Thymus (tissue), 11 donors: Measurements from ENCODE around the gene NXN. TPM values are rescaled to one million over a fixed set of nuclear protein-coding genes. Genes with fewer than 3 reads are reported as not detected.

Experiments used
- DNase-seq, 9 donors: peaks; one replicate each; pipeline ENCODE4 v3.0.0-alpha.2; 2013; ENCODE audit warnings: low spot score in 9 of 9, low read depth in 6 of 9, missing footprints in 1 of 9
- H3K27ac ChIP-seq, 2 donors: one replicate each; pipeline ENCODE4 v1.5.1; 2013; ENCODE audit warnings: control low read depth in 1 of 2, low read depth in 1 of 2, low read length in 1 of 2, mild to moderate bottlenecking in 1 of 2, moderate library complexity in 1 of 2
- H3K27me3 ChIP-seq, 2 donors: one replicate each; pipeline ENCODE4 v1.5.1; 2013; ENCODE audit warnings: low read length in 1 of 2; ENCODE audit not compliant: control insufficient read depth in 2 of 2, insufficient read depth in 1 of 2
- H3K36me3 ChIP-seq, 2 donors: one replicate each; pipeline ENCODE4 v1.5.1; 2013; ENCODE audit warnings: low read length in 1 of 2, mild to moderate bottlenecking in 1 of 2, moderate library complexity in 1 of 2; ENCODE audit not compliant: control insufficient read depth in 2 of 2, insufficient read depth in 2 of 2
- H3K4me1 ChIP-seq, 2 donors: one replicate each; pipeline ENCODE4 v1.5.1; 2013; ENCODE audit warnings: low read length in 2 of 2; ENCODE audit not compliant: control insufficient read depth in 2 of 2, insufficient read depth in 2 of 2
- H3K4me3 ChIP-seq, 2 donors: one replicate each; pipeline ENCODE4 v1.5.1; 2013; ENCODE audit warnings: low read length in 2 of 2, control low read depth in 1 of 2, mild to moderate bottlenecking in 1 of 2
- H3K9me3 ChIP-seq, 2 donors: one replicate each; pipeline ENCODE4 v1.5.1; 2013; ENCODE audit warnings: low read length in 1 of 2, mild to moderate bottlenecking in 1 of 2; ENCODE audit not compliant: control insufficient read depth in 2 of 2, insufficient read depth in 1 of 2
- WGBS: extraction: QIAGEN DNeasy Blood & Tissue Kit; methylation state at CpG from one replicate; pipeline ENCODE4 v1.1.7; 2013; 5-methylcytosine and 5-hydroxymethylcytosine counted together
- polyA plus RNA-seq: library from polyadenylated mRNA; stranded (reverse); fragments of 200-250 nt; gene quantifications from one replicate; pipeline ENCODE4 v1.2.3, GENCODE V29; 2013
- total RNA-seq: library from RNA; stranded (reverse); fragments of 120-200 nt; gene quantifications from one replicate; pipeline ENCODE4 v1.2.4, GENCODE V29; 2013
- donor health status: healthy.

Gene NXN
- total and polyA plus RNA-seq, 2 donors: 16.8 to 25.7 TPM

- peaks cover 0 to 42% of the 10 kb centered on the region in 2 donors for H3K27me3 ChIP-seq
- 54% methylated on average over 5 of the region's 5 CpGs for WGBS
- peak overlapping the region in 1 of 2 donors; percentile 76 for H3K27ac ChIP-seq
- H3K4me3 ChIP-seq: no peak overlapping the region
- H3K4me1 ChIP-seq: peaks cover 0 to 13% of the 10 kb centered on the region in 2 donors
- DNase-seq: no peak
- H3K9me3 ChIP-seq: no peaks in the 10 kb centered on the region
- no peaks in the 10 kb centered on the region for H3K36me3 ChIP-seq
Observed at GRCh38 chr17:900336-900934, 79.1 kb downstream of the NXN start.

- no peak for DNase-seq
- peaks cover 0 to 27% of the 10 kb centered on the region in 2 donors for H3K27me3 ChIP-seq
- peak overlapping the region in 1 of 2 donors; percentile 86 for H3K27ac ChIP-seq
- H3K36me3 ChIP-seq: no peaks in the 10 kb centered on the region
- H3K4me1 ChIP-seq: peaks cover 0 to 10% of the 10 kb centered on the region in 2 donors
- WGBS: 80% methylated on average over 10 of the region's 10 CpGs
- H3K9me3 ChIP-seq: no peaks in the 10 kb centered on the region
- H3K4me3 ChIP-seq: no peak overlapping the region
Observed at GRCh38 chr17:897970-898619, 81.5 kb downstream of the NXN start.

GRCh38 chr17:896953-897661, 82.5 kb downstream of the NXN start:
- Histone ChIP-seq H3K36me3 (no peaks in the 10 kb centered on the region), H3K9me3 (no peaks in the 10 kb centered on the region), H3K27me3 (peaks cover 0 to 27% of the 10 kb centered on the region in 2 donors), H3K4me1 (peaks cover 0 to 10% of the 10 kb centered on the region in 2 donors), H3K4me3 (no peak overlapping the region), H3K27ac (peak overlapping the region in 1 of 2 donors; percentile 86)
- WGBS: 56% methylated on average over 29 of the region's 29 CpGs
- DNase-seq: peak in 1 of 9 donors; percentile 34

- Histone ChIP-seq H3K27ac (peak overlapping the region; percentile 25 to 86), H3K4me3 (no peak overlapping the region), H3K4me1 (peaks cover 0 to 10% of the 10 kb centered on the region in 2 donors), H3K9me3 (no peaks in the 10 kb centered on the region), H3K36me3 (no peaks in the 10 kb centered on the region), H3K27me3 (peaks cover 0 to 27% of the 10 kb centered on the region in 2 donors)
- no peak for DNase-seq
- WGBS: 59% methylated on average over 14 of the region's 14 CpGs
Observed at GRCh38 chr17:896454-896853, 83.1 kb downstream of the NXN start.

GRCh38 chr17:892958-893357, 86.6 kb downstream of the NXN start:
- Histone ChIP-seq H3K4me1 (peaks cover 0 to 6% of the 10 kb centered on the region in 2 donors), H3K36me3 (no peaks in the 10 kb centered on the region), H3K9me3 (no peaks in the 10 kb centered on the region), H3K27ac (peak overlapping the region; percentile 43 to 47), H3K27me3 (peaks cover 0 to 18% of the 10 kb centered on the region in 2 donors), H3K4me3 (no peak overlapping the region)
- 90% methylated on average over 8 of the region's 8 CpGs for WGBS
- DNase-seq: no peak

GRCh38 chr17:888998-889441, 90.6 kb downstream of the NXN start:
- 45% methylated on average over 12 of the region's 12 CpGs for WGBS
- H3K4me1 ChIP-seq: no peaks in the 10 kb centered on the region
- H3K9me3 ChIP-seq: no peaks in the 10 kb centered on the region
- H3K4me3 ChIP-seq: no peak overlapping the region
- no peaks in the 10 kb centered on the region for H3K27me3 ChIP-seq
- no peak overlapping the region for H3K27ac ChIP-seq
- no peaks in the 10 kb centered on the region for H3K36me3 ChIP-seq
- peak in 1 of 9 donors; percentile 37 for DNase-seq

GRCh38 chr17:887551-888209, 91.9 kb downstream of the NXN start:
- Histone ChIP-seq H3K36me3 (no peaks in the 10 kb centered on the region), H3K4me3 (no peak overlapping the region), H3K27me3 (no peaks in the 10 kb centered on the region), H3K4me1 (peaks cover 0 to 4% of the 10 kb centered on the region in 2 donors), H3K27ac (peak overlapping the region; percentile 64 to 74), H3K9me3 (no peaks in the 10 kb centered on the region)
- DNase-seq: no peak
- WGBS: 83% methylated on average over 21 of the region's 21 CpGs

- no peak overlapping the region for H3K4me3 ChIP-seq
- peaks cover 0 to 2% of the 10 kb centered on the region in 2 donors for H3K27me3 ChIP-seq
- H3K9me3 ChIP-seq: no peaks in the 10 kb centered on the region
- no peaks in the 10 kb centered on the region for H3K36me3 ChIP-seq
- peaks cover 0 to 4% of the 10 kb centered on the region in 2 donors for H3K4me1 ChIP-seq
- DNase-seq: no peak
- no peak overlapping the region for H3K27ac ChIP-seq
- 93% methylated on average over 18 of the region's 18 CpGs for WGBS
Observed at GRCh38 chr17:885971-886571, 93.5 kb downstream of the NXN start.
